SK-N-SH (cell line): ENCODE measurements around the gene IL6R. TPM values are rescaled to one million over a fixed set of nuclear protein-coding genes. Genes with fewer than 3 reads are reported as not detected.

ENCODE experiments used
- CTCF ChIA-PET: fragments of 300-600, 350-600 bp; formaldehyde crosslinking; extraction: SDS; loops from one replicate; lab custom pipeline; 2021; lab: Yijun Ruan, JAX
- POLR2A ChIA-PET: fragments of 350-600 bp; sonication (Branson Sonifier 250); formaldehyde crosslinking; extraction: SDS; loops from one replicate; lab custom pipeline; 2020; ENCODE audit warnings: antibody characterized with exemption, inconsistent platforms; lab: Yijun Ruan, JAX
- DNase-seq: peaks from one replicate; pipeline ENCODE4 v3.0.0; 2012
- H2AFZ ChIP-seq: fragments of 200-600 bp; sonication (generic); 2 replicates; pipeline ENCODE4 v1.8.1; 2016; ENCODE audit warnings: antibody characterized with exemption, mild to moderate bottlenecking, low read depth
- H3F3A ChIP-seq: fragments of 200-600 bp; sonication (generic); replicated peaks from 2 replicates; pipeline ENCODE3; 2016; ENCODE audit warnings: antibody characterized with exemption, mild to moderate bottlenecking; ENCODE audit not compliant: insufficient read depth
- H3K27ac ChIP-seq, 2 experiments: fragments of 200-500 bp in 1 of 2; fragments of 200-600 bp in 1 of 2; sonication (Bioruptor generic) in 1 of 2; sonication (generic), shearing (Covaris generic) in 1 of 2; 2 replicates each; pipeline versions ENCODE4 v1.5.1 to v1.6.1; 2014 to 2016; ENCODE audit warnings: low read depth in 2 of 2, inconsistent platforms in 1 of 2, low read length in 1 of 2, mild to moderate bottlenecking in 1 of 2, mixed read lengths in 1 of 2
- H3K27me3 ChIP-seq: fragments of 200-600 bp; sonication (generic), shearing (Covaris generic); 2 replicates; pipeline ENCODE4 v1.6.1; 2016; ENCODE audit warnings: mixed run types; ENCODE audit not compliant: insufficient read depth
- H3K36me3 ChIP-seq, 2 experiments: fragments of 200-500 bp in 1 of 2; fragments of 200-600 bp in 1 of 2; sonication (Bioruptor generic) in 1 of 2; sonication (generic) in 1 of 2; replicated peaks in 1 of 2; 2 replicates each; pipeline versions ENCODE3 to v1.5.1; 2014 to 2016; ENCODE audit warnings: low read length in 1 of 2, mild to moderate bottlenecking in 1 of 2; ENCODE audit not compliant: insufficient read depth in 2 of 2, control insufficient read depth in 1 of 2
- H3K4me1 ChIP-seq, 2 experiments: fragments of 200-500 bp in 1 of 2; fragments of 200-600 bp in 1 of 2; sonication (Bioruptor generic) in 1 of 2; sonication (generic), shearing (Covaris generic) in 1 of 2; 2 replicates each; pipeline versions ENCODE4 v1.5.1 to v1.6.1; 2014 to 2016; ENCODE audit warnings: low read depth in 1 of 2, low read length in 1 of 2, mixed run types in 1 of 2; ENCODE audit not compliant: insufficient read depth in 2 of 2, control insufficient read depth in 1 of 2
- H3K4me2 ChIP-seq: fragments of 200-600 bp; sonication (generic), shearing (Covaris generic); 2 replicates; pipeline ENCODE4 v1.6.1; 2017; ENCODE audit warnings: mixed run types
- H3K4me3 ChIP-seq, 2 experiments: fragments of 200-500 bp in 1 of 2; fragments of 200-600 bp in 1 of 2; sonication (Bioruptor generic) in 1 of 2; sonication (generic), shearing (Covaris generic) in 1 of 2; 2 replicates each; pipeline versions ENCODE4 v1.5.1 to v1.8.1; 2014 to 2016; ENCODE audit warnings: low read depth in 2 of 2, inconsistent platforms in 1 of 2, low read length in 1 of 2, mild to moderate bottlenecking in 1 of 2, mixed read lengths in 1 of 2, moderate library complexity in 1 of 2
- H3K79me2 ChIP-seq: fragments of 200-600 bp; sonication (generic); 2 replicates; pipeline ENCODE4 v1.8.1; 2017; ENCODE audit warnings: mild to moderate bottlenecking; ENCODE audit not compliant: insufficient read depth
- H3K9ac ChIP-seq: fragments of 200-600 bp; sonication (generic); 2 replicates; pipeline ENCODE4 v1.6.1; 2017; ENCODE audit warnings: mixed run types
- H3K9me2 ChIP-seq: fragments of 200-600 bp; sonication (generic); 2 replicates; pipeline ENCODE4 v1.6.1; 2017; ENCODE audit warnings: mixed run types
- H3K9me3 ChIP-seq: fragments of 200-600 bp; sonication (generic); 2 replicates; pipeline ENCODE4 v1.6.1; 2017; ENCODE audit warnings: mixed run types, mild to moderate bottlenecking, moderate library complexity
- H4K20me1 ChIP-seq: fragments of 200-600 bp; sonication (generic); 2 replicates; pipeline ENCODE4 v1.6.1; 2017; ENCODE audit warnings: mild to moderate bottlenecking, mixed run types; ENCODE audit not compliant: insufficient read depth
- CHD2 ChIP-seq: fragments of 150-350 bp; IDR thresholded peaks from 2 replicates; pipeline ENCODE4 v1.6.1; 2018; ENCODE audit warnings: low read length; ENCODE audit not compliant: partially characterized antibody
- CTCF ChIP-seq: fragments of 200-600 bp; sonication (generic); IDR thresholded peaks from 2 replicates; pipeline ENCODE4 v1.6.1; 2017; ENCODE audit warnings: antibody characterized with exemption, mild to moderate bottlenecking, moderate library complexity
- FOXM1 ChIP-seq: IDR thresholded peaks from 2 replicates; pipeline ENCODE4 v1.4.0; 2012; ENCODE audit warnings: low read depth, mild to moderate bottlenecking
- GATA2 ChIP-seq: sonication (generic); formaldehyde crosslinking; IDR thresholded peaks from 2 replicates; pipeline ENCODE4 v1.5.0; 2020; ENCODE audit warnings: mild to moderate bottlenecking, missing genetic modification reagents
- JUND ChIP-seq: IDR thresholded peaks from 2 replicates; pipeline ENCODE4 v1.4.0; 2012
- MXI1 ChIP-seq: IDR thresholded peaks from 2 replicates; pipeline ENCODE4 v1.6.1; 2012; ENCODE audit warnings: mild to moderate bottlenecking, low read depth, low read length, improper control_type of control experiment
- NFIC ChIP-seq: IDR thresholded peaks from 2 replicates; pipeline ENCODE4 v1.4.0; 2012; ENCODE audit warnings: borderline replicate concordance
- NRF1 ChIP-seq: IDR thresholded peaks from 2 replicates; pipeline ENCODE4 v1.6.1; 2012; ENCODE audit warnings: low read depth, mild to moderate bottlenecking, low read length
- RCOR1 ChIP-seq: fragments of 150-350 bp; IDR thresholded peaks from 2 replicates; pipeline ENCODE4 v1.6.1; 2017; ENCODE audit warnings: antibody characterized with exemption, low read length
- RXRA ChIP-seq: IDR thresholded peaks from 2 replicates; pipeline ENCODE4 v1.4.0; 2012; ENCODE audit warnings: low read depth, mild to moderate bottlenecking, borderline replicate concordance
- SMC3 ChIP-seq: IDR thresholded peaks from 2 replicates; pipeline ENCODE4 v1.6.1; 2012; ENCODE audit warnings: low read depth, low read length, improper control_type of control experiment
- TAF1 ChIP-seq: IDR thresholded peaks from 2 replicates; pipeline ENCODE4 v1.6.1; 2012; ENCODE audit warnings: low read depth, mild to moderate bottlenecking, low read length, moderate library complexity, borderline replicate concordance
- TCF12 ChIP-seq: IDR thresholded peaks from 2 replicates; pipeline ENCODE4 v1.4.0; 2012
- TEAD4 ChIP-seq: IDR thresholded peaks from 2 replicates; pipeline ENCODE4 v1.4.0; 2012; ENCODE audit warnings: mild to moderate bottlenecking, borderline replicate concordance; ENCODE audit not compliant: insufficient read depth
- YY1 ChIP-seq: IDR thresholded peaks from 2 replicates; pipeline ENCODE4 v1.4.0; 2012; ENCODE audit warnings: low read depth, mild to moderate bottlenecking
- WGBS: methylation state at CpG from one replicate; pipeline ENCODE4 v1.1.6; 2017; ENCODE audit warnings: low lambda C conversion rate; 5-methylcytosine and 5-hydroxymethylcytosine counted together
- polyA plus RNA-seq, 3 experiments: library from polyadenylated mRNA; depleted of rRNA; stranded (reverse); fragments of >200 nt; gene quantifications; 2 replicates each; pipeline ENCODE4 v1.2.3, GENCODE V29; 2012
- TF ChIP-seq, protein P1 (sequence below): fragments of 150-350 bp; IDR thresholded peaks from 2 replicates; pipeline ENCODE4 v1.6.1; 2017; ENCODE audit warnings: antibody characterized with exemption, low read length, low read depth, borderline replicate concordance
- TF ChIP-seq, protein P2 (sequence below): IDR thresholded peaks from 2 replicates; pipeline ENCODE4 v1.4.0; 2012; ENCODE audit warnings: low read depth
- TF ChIP-seq, protein P3 (sequence below): IDR thresholded peaks from 2 replicates; pipeline ENCODE4 v1.4.0; 2012; ENCODE audit warnings: low read depth, borderline replicate concordance
- TF ChIP-seq, protein P4 (sequence below): fragments of 150-350 bp; IDR thresholded peaks from 2 replicates; pipeline ENCODE4 v1.6.1; 2016; ENCODE audit warnings: mild to moderate bottlenecking, low read depth, low read length

The IL6R gene
- polyA plus RNA-seq, 1 of the 3 experiments (the other 2 are of a cell fraction) = 2.8 TPM

DNA sequence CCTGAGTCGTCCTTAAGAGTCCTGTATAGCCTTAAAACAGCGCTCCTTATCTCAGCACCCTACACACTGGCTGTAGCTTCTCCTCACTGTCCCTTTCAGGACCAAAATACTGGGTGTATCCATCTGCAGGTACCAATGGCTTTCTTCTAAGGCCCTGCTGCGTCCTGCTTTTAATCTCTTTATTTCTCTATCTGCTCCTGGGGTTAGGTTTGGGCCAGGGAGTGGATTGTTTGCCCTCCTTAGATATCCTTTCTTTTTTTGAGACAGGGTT lies 12.1 kb downstream of the IL6R start:
- CTCF ChIA-PET = interaction anchor here (0.6 to 1.2 kb wide), 3 partner anchors 10 to 62 kb away, joined by 3 to 4 read pairs (median 3); no protein-coding TSS in a partner anchor

GRCh38 chr1:154418062-154418921 lies 13.1 kb downstream of the IL6R start:
- TF ChIP-seq TAF1 (no peak), GATA2 (CRISPR knock-in tag) (peak; percentile 79), TEAD4 (no peak), YY1 (no peak), NRF1 (no peak), MXI1 (no peak), CTCF (no peak), CHD2 (no peak), RCOR1 (no peak), JUND (no peak), TCF12 (no peak), NFIC (peak; percentile 52), FOXM1 (no peak)
- TF ChIP-seq, protein P1, sequence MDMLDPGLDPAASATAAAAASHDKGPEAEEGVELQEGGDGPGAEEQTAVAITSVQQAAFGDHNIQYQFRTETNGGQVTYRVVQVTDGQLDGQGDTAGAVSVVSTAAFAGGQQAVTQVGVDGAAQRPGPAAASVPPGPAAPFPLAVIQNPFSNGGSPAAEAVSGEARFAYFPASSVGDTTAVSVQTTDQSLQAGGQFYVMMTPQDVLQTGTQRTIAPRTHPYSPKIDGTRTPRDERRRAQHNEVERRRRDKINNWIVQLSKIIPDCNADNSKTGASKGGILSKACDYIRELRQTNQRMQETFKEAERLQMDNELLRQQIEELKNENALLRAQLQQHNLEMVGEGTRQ = no peak
- TF ChIP-seq, protein P2, sequence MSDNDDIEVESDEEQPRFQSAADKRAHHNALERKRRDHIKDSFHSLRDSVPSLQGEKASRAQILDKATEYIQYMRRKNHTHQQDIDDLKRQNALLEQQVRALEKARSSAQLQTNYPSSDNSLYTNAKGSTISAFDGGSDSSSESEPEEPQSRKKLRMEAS = no peak
- TF ChIP-seq, all 33 proteins: peak for 2
- Histone ChIP-seq H3K4me3 (no peak overlapping the region), H3K9ac (no peak overlapping the region), H3K9me2 (no peaks in the 10 kb centered on the region), H3K79me2 (no peaks in the 10 kb centered on the region; the same call in 1 of the 2 replicates), H4K20me1 (no peaks in the 10 kb centered on the region), H3K4me1 (peaks cover 11 to 40% of the 10 kb centered on the region in 2 experiments; a peak in 3 of 4 replicates), H2AFZ (no peak overlapping the region), H3K9me3 (no peaks in the 10 kb centered on the region), H3K27me3 (no peaks in the 10 kb centered on the region), H3K4me2 (peak overlapping the region; percentile 88; the same call in 1 of the 2 replicates), H3F3A (peaks cover 18% of the 10 kb centered on the region), H3K27ac (peak overlapping the region in 1 of 2 experiments; percentile 99; a peak in 1 of 4 replicates), H3K36me3 (no peaks in the 10 kb centered on the region)
- DNase-seq = peak; percentile 49
- 73% methylated on average over 17 of the region's 17 CpGs for WGBS
- ChIA-PET CTCF (interaction anchor here (0.6 to 3.4 kb wide), 2 partner anchors 14 to 362 kb away, joined by 3 to 10 read pairs; partner anchors contain the start of gene IL6R), POLR2A (interaction anchor here (0.6 kb wide), 1 partner anchor 21 kb away, joined by 3 read pairs; no protein-coding TSS in a partner anchor)

More for the DNA sequence above, 12.1 kb downstream of the IL6R start:
- no peak overlapping the region for H3K4me2 ChIP-seq
- no peaks in the 10 kb centered on the region for H3K9me3 ChIP-seq
- no peaks in the 10 kb centered on the region for H3K27me3 ChIP-seq
- no peak overlapping the region for H3K4me3 ChIP-seq
- no peak overlapping the region for H3K9ac ChIP-seq
- WGBS = 98% methylated on average over 3 of the region's 3 CpGs
- H3F3A ChIP-seq = peaks cover 17% of the 10 kb centered on the region
- H3K36me3 ChIP-seq = no peaks in the 10 kb centered on the region
- H3K9me2 ChIP-seq = no peaks in the 10 kb centered on the region
- peaks cover 11 to 34% of the 10 kb centered on the region in 2 experiments; a peak in 3 of 4 replicates for H3K4me1 ChIP-seq
- no peaks in the 10 kb centered on the region for H4K20me1 ChIP-seq
- POLR2A ChIA-PET = no interaction called here
- DNase-seq = no peak
- H2AFZ ChIP-seq = no peak overlapping the region
- H3K79me2 ChIP-seq = no peaks in the 10 kb centered on the region; the same call in 1 of the 2 replicates
- no peak overlapping the region for H3K27ac ChIP-seq
- no peak for TF ChIP-seq YY1
- TF ChIP-seq, protein P3, sequence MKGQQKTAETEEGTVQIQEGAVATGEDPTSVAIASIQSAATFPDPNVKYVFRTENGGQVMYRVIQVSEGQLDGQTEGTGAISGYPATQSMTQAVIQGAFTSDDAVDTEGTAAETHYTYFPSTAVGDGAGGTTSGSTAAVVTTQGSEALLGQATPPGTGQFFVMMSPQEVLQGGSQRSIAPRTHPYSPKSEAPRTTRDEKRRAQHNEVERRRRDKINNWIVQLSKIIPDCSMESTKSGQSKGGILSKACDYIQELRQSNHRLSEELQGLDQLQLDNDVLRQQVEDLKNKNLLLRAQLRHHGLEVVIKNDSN = no peak
- TF ChIP-seq, protein P4, sequence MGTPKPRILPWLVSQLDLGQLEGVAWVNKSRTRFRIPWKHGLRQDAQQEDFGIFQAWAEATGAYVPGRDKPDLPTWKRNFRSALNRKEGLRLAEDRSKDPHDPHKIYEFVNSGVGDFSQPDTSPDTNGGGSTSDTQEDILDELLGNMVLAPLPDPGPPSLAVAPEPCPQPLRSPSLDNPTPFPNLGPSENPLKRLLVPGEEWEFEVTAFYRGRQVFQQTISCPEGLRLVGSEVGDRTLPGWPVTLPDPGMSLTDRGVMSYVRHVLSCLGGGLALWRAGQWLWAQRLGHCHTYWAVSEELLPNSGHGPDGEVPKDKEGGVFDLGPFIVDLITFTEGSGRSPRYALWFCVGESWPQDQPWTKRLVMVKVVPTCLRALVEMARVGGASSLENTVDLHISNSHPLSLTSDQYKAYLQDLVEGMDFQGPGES = no peak
- TF ChIP-seq RXRA = no peak
- TF ChIP-seq SMC3 = no peak
